ENCODE results near the gene NPAS3.
A peak's percentile ranks its signal among the peaks of the same experiment; 100 is the strongest.

Gene NPAS3

GRCh38 chr14:32940066-32940651, 1.5 kb downstream of the NPAS3 start (continued):
- TF ChIP-seq PRDM10 (tag by site-specific recombination; IDR thresholded peaks at IDR 0.05) (peak; percentile 39; the same call in 1 of the 2 replicates), ZNF830 (tag by site-specific recombination; IDR thresholded peaks at IDR 0.05; ENCODE audit: low read depth) (no peak), SALL2 (tag by site-specific recombination; IDR thresholded peaks at IDR 0.05; ENCODE audit: borderline replicate concordance) (no peak), MYNN (tag by site-specific recombination; IDR thresholded peaks at IDR 0.05; ENCODE audit: borderline replicate concordance) (no peak), ZNF133 (tag by site-specific recombination; IDR thresholded peaks at IDR 0.05) (no peak), ZNF155 (tag by site-specific recombination; IDR thresholded peaks at IDR 0.05) (no peak), ZNF660 (tag by site-specific recombination; IDR thresholded peaks at IDR 0.05) (no peak), ZNF521 (tag by site-specific recombination; IDR thresholded peaks at IDR 0.05) (no peak), PBX3 (CRISPR knock-in tag; IDR thresholded peaks at IDR 0.05) (no peak), ZNF768 (tag by site-specific recombination; IDR thresholded peaks at IDR 0.05) (no peak), ZNF211 (tag by site-specific recombination; IDR thresholded peaks at IDR 0.05; ENCODE audit: low read depth) (no peak), ZNF843 (tag by site-specific recombination; IDR thresholded peaks at IDR 0.05) (no peak), KLF8 (tag by site-specific recombination; IDR thresholded peaks at IDR 0.05) (no peak), ZNF10 (tag by site-specific recombination; IDR thresholded peaks at IDR 0.05) (peak; percentile 11; the same call in 1 of the 2 replicates), PATZ1 (tag by site-specific recombination; IDR thresholded peaks at IDR 0.05) (no peak; the same call in 1 of the 2 replicates)
- TF ChIP-seq, protein P1, sequence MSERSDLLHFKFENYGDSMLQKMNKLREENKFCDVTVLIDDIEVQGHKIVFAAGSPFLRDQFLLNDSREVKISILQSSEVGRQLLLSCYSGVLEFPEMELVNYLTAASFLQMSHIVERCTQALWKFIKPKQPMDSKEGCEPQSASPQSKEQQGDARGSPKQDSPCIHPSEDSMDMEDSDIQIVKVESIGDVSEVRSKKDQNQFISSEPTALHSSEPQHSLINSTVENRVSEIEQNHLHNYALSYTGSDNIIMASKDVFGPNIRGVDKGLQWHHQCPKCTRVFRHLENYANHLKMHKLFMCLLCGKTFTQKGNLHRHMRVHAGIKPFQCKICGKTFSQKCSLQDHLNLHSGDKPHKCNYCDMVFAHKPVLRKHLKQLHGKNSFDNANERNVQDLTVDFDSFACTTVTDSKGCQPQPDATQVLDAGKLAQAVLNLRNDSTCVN (tag by site-specific recombination; optimal IDR thresholded peaks at IDR 0.05), result peak; percentile 19
- TF ChIP-seq, protein P2, sequence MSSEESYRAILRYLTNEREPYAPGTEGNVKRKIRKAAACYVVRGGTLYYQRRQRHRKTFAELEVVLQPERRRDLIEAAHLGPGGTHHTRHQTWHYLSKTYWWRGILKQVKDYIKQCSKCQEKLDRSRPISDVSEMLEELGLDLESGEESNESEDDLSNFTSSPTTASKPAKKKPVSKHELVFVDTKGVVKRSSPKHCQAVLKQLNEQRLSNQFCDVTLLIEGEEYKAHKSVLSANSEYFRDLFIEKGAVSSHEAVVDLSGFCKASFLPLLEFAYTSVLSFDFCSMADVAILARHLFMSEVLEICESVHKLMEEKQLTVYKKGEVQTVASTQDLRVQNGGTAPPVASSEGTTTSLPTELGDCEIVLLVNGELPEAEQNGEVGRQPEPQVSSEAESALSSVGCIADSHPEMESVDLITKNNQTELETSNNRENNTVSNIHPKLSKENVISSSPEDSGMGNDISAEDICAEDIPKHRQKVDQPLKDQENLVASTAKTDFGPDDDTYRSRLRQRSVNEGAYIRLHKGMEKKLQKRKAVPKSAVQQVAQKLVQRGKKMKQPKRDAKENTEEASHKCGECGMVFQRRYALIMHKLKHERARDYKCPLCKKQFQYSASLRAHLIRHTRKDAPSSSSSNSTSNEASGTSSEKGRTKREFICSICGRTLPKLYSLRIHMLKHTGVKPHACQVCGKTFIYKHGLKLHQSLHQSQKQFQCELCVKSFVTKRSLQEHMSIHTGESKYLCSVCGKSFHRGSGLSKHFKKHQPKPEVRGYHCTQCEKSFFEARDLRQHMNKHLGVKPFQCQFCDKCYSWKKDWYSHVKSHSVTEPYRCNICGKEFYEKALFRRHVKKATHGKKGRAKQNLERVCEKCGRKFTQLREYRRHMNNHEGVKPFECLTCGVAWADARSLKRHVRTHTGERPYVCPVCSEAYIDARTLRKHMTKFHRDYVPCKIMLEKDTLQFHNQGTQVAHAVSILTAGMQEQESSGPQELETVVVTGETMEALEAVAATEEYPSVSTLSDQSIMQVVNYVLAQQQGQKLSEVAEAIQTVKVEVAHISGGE (tag by site-specific recombination; conservative IDR thresholded peaks at IDR 0.05; ENCODE audit: low read depth), result no peak
- TF ChIP-seq, protein P3, sequence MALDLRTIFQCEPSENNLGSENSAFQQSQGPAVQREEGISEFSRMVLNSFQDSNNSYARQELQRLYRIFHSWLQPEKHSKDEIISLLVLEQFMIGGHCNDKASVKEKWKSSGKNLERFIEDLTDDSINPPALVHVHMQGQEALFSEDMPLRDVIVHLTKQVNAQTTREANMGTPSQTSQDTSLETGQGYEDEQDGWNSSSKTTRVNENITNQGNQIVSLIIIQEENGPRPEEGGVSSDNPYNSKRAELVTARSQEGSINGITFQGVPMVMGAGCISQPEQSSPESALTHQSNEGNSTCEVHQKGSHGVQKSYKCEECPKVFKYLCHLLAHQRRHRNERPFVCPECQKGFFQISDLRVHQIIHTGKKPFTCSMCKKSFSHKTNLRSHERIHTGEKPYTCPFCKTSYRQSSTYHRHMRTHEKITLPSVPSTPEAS (tag by site-specific recombination; IDR thresholded peaks at IDR 0.05), result no peak
